K562 (cell line): Measurements from ENCODE around the gene FXYD1. TPM values are rescaled to one million over a fixed set of nuclear protein-coding genes. Genes with fewer than 3 reads are reported as not detected.

Experiments
- ATF7 ChIP-seq: fragments of 450-650 bp; IDR thresholded peaks from 2 replicates; pipeline ENCODE4 v1.7.1; 2014; ENCODE audit warnings: mild to moderate bottlenecking, moderate library complexity
- CXXC5 ChIP-seq: fragments of 250-450 bp; sonication (Bioruptor Pico); IDR thresholded peaks from 2 replicates; pipeline ENCODE4 v1.8.0; 2022; ENCODE audit warnings: inconsistent platforms, mild to moderate bottlenecking, moderate library complexity
- GATA2 ChIP-seq: sonication (generic); formaldehyde crosslinking; IDR thresholded peaks from 2 replicates; pipeline ENCODE4 v1.4.0; 2020; ENCODE audit warnings: mild to moderate bottlenecking, missing genetic modification reagents
- HDAC1 ChIP-seq, 2 experiments: fragments of 450-650 bp; IDR thresholded peaks; 2 replicates each; pipeline ENCODE4 v1.6.1; 2016 to 2017; ENCODE audit warnings: inconsistent platforms in 1 of 2, mild to moderate bottlenecking in 1 of 2, moderate library complexity in 1 of 2
- HLTF ChIP-seq: fragments of 450-650 bp; IDR thresholded peaks from 2 replicates; pipeline ENCODE4 v1.6.1; 2016
- HSF4 ChIP-seq: fragments of 250-450 bp; sonication (Bioruptor Pico); IDR thresholded peaks from 2 replicates; pipeline ENCODE4 v2.1.2; 2022; ENCODE audit warnings: mild to moderate bottlenecking, moderate library complexity, borderline replicate concordance
- MYBL2 ChIP-seq, 2 experiments: fragments of 450-650 bp in 1 of 2; sonication (generic) in 1 of 2; formaldehyde crosslinking in 1 of 2; IDR thresholded peaks; 2 replicates each; pipeline versions ENCODE4 v1.6.1 to v1.8.1; 2017 to 2022; ENCODE audit warnings: borderline replicate concordance in 1 of 2, inconsistent platforms in 1 of 2, low read depth in 1 of 2, mild to moderate bottlenecking in 1 of 2, missing genetic modification reagents in 1 of 2, moderate library complexity in 1 of 2
- NCOR1 ChIP-seq: fragments of 450-650 bp; IDR thresholded peaks from 2 replicates; pipeline ENCODE4 v1.6.1; 2016; ENCODE audit warnings: mild to moderate bottlenecking, moderate library complexity
- NFE2 ChIP-seq: IDR thresholded peaks from 2 replicates; pipeline ENCODE4 v1.6.1; 2014; ENCODE audit warnings: antibody characterized with exemption, low read depth
- NFRKB ChIP-seq: fragments of 450-650 bp; IDR thresholded peaks from 2 replicates; pipeline ENCODE4 v1.6.1; 2016; ENCODE audit warnings: low read depth
- PHB2 ChIP-seq: fragments of 450-650 bp; IDR thresholded peaks from 2 replicates; pipeline ENCODE4 v1.6.1; 2017; ENCODE audit warnings: low read depth
- POU5F1 ChIP-seq: fragments of 150-350 bp; IDR thresholded peaks from 2 replicates; pipeline ENCODE4 v1.6.1; 2014; ENCODE audit warnings: borderline replicate concordance, low read length, low read depth, mild to moderate bottlenecking; ENCODE audit not compliant: partially characterized antibody
- RCOR1 ChIP-seq, 2 experiments: IDR thresholded peaks; 2 replicates each; pipeline ENCODE4 v1.6.1; 2012; ENCODE audit warnings: low read depth in 2 of 2, low read length in 2 of 2, borderline replicate concordance in 1 of 2, improper control_type of control experiment in 1 of 2
- SAFB ChIP-seq: fragments of 200-400 bp; formaldehyde crosslinking; IDR thresholded peaks from 2 replicates; pipeline ENCODE4 v1.6.1; 2017; ENCODE audit warnings: low read depth, low read length, borderline replicate concordance
- ZBTB11 ChIP-seq, 3 experiments: fragments of 200-800 bp in 1 of 3; fragments of 250-450 bp in 1 of 3; fragments of 450-650 bp in 1 of 3; sonication (Bioruptor Pico) in 1 of 3; sonication (Bioruptor generic) in 1 of 3; formaldehyde crosslinking in 1 of 3; IDR thresholded peaks; 2 replicates each; pipeline versions ENCODE4 v1.6.1 to v1.8.0; 2016 to 2022; ENCODE audit warnings: mild to moderate bottlenecking in 2 of 3, missing genetic modification characterization in 2 of 3, missing compliant biosample characterization in 1 of 3, moderate library complexity in 1 of 3
- ZBTB7A ChIP-seq: IDR thresholded peaks from 2 replicates; pipeline ENCODE4 v1.6.1; 2011; ENCODE audit warnings: low read depth, mild to moderate bottlenecking, low read length, moderate library complexity, borderline replicate concordance; ENCODE audit not compliant: control insufficient read depth
- ZNF197 ChIP-seq: fragments of 200-800 bp; sonication (Bioruptor generic); IDR thresholded peaks from 2 replicates; pipeline ENCODE4 v1.6.1; 2016; ENCODE audit warnings: low read depth, missing genetic modification characterization, missing compliant biosample characterization
- ZNF239 ChIP-seq: fragments of 250-450 bp; sonication (Bioruptor Pico); IDR thresholded peaks from 2 replicates; pipeline ENCODE4 v1.4.0; 2020; ENCODE audit warnings: mild to moderate bottlenecking
- polyA plus RNA-seq, 8 experiments: library from polyadenylated mRNA; depleted of rRNA in 4 of 8; stranded (reverse) in 5 of 8; unstranded in 3 of 8; fragments of >200 nt; fragmentation: Nextera tagmentation in 2 of 8; fragmentation: Illumina TruSeq in 1 of 8; extraction: Ambion mirVana in 2 of 8; extraction: Trizol in 1 of 8; gene quantifications; 2 replicates each; pipeline versions ENCODE4 v1.2.1 to v1.2.3, GENCODE V29; 2011 to 2014; ENCODE audit warnings: inconsistent platforms in 1 of 8, missing spikeins in 1 of 8
- total RNA-seq, 7 experiments: library from RNA; depleted of rRNA in 6 of 7; stranded (reverse); fragments of >200 nt in 6 of 7; fragmentation: Illumina TruSeq in 2 of 7; extraction: Trizol in 2 of 7; gene quantifications; 2 replicates each; pipeline versions ENCODE4 v1.2.1 to v1.2.3, GENCODE V29; 2011 to 2021; ENCODE audit warnings: low replicate concordance in 1 of 7
- TF ChIP-seq, protein P1 (sequence below): fragments of 250-450 bp; sonication (Bioruptor Pico); IDR thresholded peaks from 2 replicates; pipeline ENCODE4 v1.9.0; 2021; ENCODE audit warnings: mild to moderate bottlenecking, inconsistent platforms

FXYD1 gene
- total and polyA plus RNA-seq, 9 of the 15 experiments (the other 6 are each of a cell fraction or from before 2014, with no cell fraction given): 0.40 to 3.2 (median 1.8) TPM; not detected in 3

DNA sequence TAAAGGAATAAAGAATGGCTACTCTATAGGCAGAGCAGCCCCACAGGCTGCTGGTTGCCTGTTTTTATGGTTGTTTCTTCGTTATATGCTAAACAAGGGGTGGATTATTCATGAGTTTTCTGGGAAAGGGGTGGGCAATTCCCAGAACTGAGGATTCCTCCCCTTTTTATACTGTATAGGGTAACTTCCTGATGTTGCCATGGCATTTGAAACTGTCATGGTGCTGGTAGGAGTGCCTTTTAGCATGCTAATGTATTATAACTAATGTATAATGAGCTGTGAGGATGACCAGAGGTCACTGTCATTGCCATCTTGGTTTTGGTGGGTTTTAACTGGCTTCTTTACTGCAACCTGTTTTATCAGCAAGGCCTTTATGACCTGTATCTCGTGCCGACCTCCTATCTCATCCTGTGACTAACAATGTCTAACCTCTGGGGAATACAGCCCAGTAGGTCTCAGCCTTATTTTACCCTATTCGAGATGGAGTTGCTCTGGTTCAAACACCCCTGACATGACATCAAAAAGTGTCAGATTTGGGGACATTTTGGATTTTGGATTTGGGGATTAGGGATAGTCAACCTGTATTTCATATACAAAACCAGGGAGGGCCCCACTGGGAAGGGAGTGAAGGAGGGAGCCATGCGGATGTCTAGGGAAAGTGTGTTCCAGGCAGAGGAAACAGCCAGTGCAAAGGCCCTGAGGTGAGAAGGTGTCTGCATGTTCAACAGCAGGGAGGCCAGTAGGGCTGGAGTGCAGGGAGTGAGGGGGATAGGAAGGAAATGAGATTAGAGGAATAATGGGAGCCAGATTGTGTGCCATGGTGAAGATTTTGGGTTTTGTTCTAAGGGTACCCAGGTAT, 26.8 kb downstream of the FXYD1 start (continued):
- peak in 1 of 3 experiments; percentile 58; a peak in 1 of 6 replicates for TF ChIP-seq ZBTB11 (CRISPR knock-in tag; IDR thresholded peaks at IDR 0.05)
- no peak for TF ChIP-seq ZBTB7A
- TF ChIP-seq, protein P1, sequence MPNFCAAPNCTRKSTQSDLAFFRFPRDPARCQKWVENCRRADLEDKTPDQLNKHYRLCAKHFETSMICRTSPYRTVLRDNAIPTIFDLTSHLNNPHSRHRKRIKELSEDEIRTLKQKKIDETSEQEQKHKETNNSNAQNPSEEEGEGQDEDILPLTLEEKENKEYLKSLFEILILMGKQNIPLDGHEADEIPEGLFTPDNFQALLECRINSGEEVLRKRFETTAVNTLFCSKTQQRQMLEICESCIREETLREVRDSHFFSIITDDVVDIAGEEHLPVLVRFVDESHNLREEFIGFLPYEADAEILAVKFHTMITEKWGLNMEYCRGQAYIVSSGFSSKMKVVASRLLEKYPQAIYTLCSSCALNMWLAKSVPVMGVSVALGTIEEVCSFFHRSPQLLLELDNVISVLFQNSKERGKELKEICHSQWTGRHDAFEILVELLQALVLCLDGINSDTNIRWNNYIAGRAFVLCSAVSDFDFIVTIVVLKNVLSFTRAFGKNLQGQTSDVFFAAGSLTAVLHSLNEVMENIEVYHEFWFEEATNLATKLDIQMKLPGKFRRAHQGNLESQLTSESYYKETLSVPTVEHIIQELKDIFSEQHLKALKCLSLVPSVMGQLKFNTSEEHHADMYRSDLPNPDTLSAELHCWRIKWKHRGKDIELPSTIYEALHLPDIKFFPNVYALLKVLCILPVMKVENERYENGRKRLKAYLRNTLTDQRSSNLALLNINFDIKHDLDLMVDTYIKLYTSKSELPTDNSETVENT: no peak
- TF ChIP-seq ATF7: no peak; the same call in 1 of the 2 replicates
- TF ChIP-seq POU5F1: no peak
- TF ChIP-seq CXXC5 (CRISPR knock-in tag): peak; percentile 90
- TF ChIP-seq NFE2: no peak
- TF ChIP-seq GATA2 (CRISPR knock-in tag): no peak
- TF ChIP-seq NFRKB: no peak
- TF ChIP-seq PHB2: no peak
- TF ChIP-seq HSF4 (CRISPR knock-in tag): peak; percentile 93
- peak; percentile 48; the same call in 1 of the 2 replicates for TF ChIP-seq ZNF239 (CRISPR knock-in tag)
- TF ChIP-seq MYBL2 (IDR thresholded peaks at IDR 0.05; ENCODE audit: low read depth): no peak
- no peak for TF ChIP-seq MYBL2 (CRISPR knock-in tag; IDR thresholded peaks at IDR 0.05; ENCODE audit: borderline replicate concordance)
- TF ChIP-seq SAFB: no peak
- TF ChIP-seq HDAC1 (IDR thresholded peaks at IDR 0.05): peak in 1 of 2 experiments; percentile 56; a peak in 2 of 4 replicates
- TF ChIP-seq ZNF197 (CRISPR knock-in tag): peak; percentile 23; the same call in 1 of the 2 replicates
- no peak for TF ChIP-seq HLTF
- 0 out of 4 replicates have a peak, but pooled peaks of 1 of the 2 experiments have one; percentile 2 for TF ChIP-seq RCOR1 (IDR thresholded peaks at IDR 0.05; ENCODE audit: borderline replicate concordance in 1 of 2, low read depth in 2 of 2, low read length in 2 of 2)
- no peak for TF ChIP-seq NCOR1
